Keratinocyte (primary cell): ENCODE data around the gene GAB1. TPM values are rescaled to one million over a fixed set of nuclear protein-coding genes. Genes with fewer than 3 reads are reported as not detected.

Experiments
- DNase-seq: peaks from one replicate; pipeline ENCODE4 v3.0.0-alpha.2; 2011; ENCODE audit warnings: low read depth, missing footprints, low spot score
- FAIRE-seq: peaks from 2 replicates; lab custom pipeline; 2011; peaks lifted over from hg19 to GRCh38; lab: Jason Lieb, UNC
- H2AFZ ChIP-seq: 2 replicates; pipeline ENCODE4 v1.6.0; 2012; ENCODE audit warnings: low read length, control low read depth, inconsistent platforms; ENCODE audit not compliant: control insufficient read depth
- H3K27ac ChIP-seq: 2 replicates; pipeline ENCODE4 v1.5.1; 2011; ENCODE audit warnings: low read length; ENCODE audit not compliant: control insufficient read depth, insufficient read depth
- H3K27me3 ChIP-seq: 3 replicates; pipeline ENCODE4 v1.6.0; 2011; ENCODE audit warnings: low read length; ENCODE audit not compliant: control insufficient read depth, insufficient read depth; ENCODE audit errors: extremely low read depth
- H3K36me3 ChIP-seq, 2 experiments: 2 replicates in 1 of 2; 3 replicates in 1 of 2; pipeline ENCODE4 v1.5.1; 2011; ENCODE audit warnings: low read length in 2 of 2, mild to moderate bottlenecking in 1 of 2; ENCODE audit not compliant: control insufficient read depth in 2 of 2, insufficient read depth in 2 of 2; ENCODE audit errors: extremely low read depth in 1 of 2
- H3K4me1 ChIP-seq: 3 replicates; pipeline ENCODE4 v1.5.1; 2011; ENCODE audit warnings: low read length; ENCODE audit not compliant: control insufficient read depth, insufficient read depth; ENCODE audit errors: extremely low read depth
- H3K4me2 ChIP-seq: 3 replicates; pipeline ENCODE4 v1.6.0; 2011; ENCODE audit warnings: low read depth, low read length; ENCODE audit not compliant: control insufficient read depth, insufficient read depth; ENCODE audit errors: extremely low read depth
- H3K4me3 ChIP-seq, 3 experiments: fragments of 200-600 bp in 1 of 3; sonication (generic) in 1 of 3; 2 replicates in 2 of 3; 3 replicates in 1 of 3; pipeline ENCODE4 v1.5.1; 2011 to 2016; ENCODE audit warnings: low read length in 3 of 3, mild to moderate bottlenecking in 3 of 3, control low read depth in 2 of 3, inconsistent platforms in 1 of 3, low read depth in 1 of 3, mixed read lengths in 1 of 3, mixed run types in 1 of 3, moderate library complexity in 1 of 3; ENCODE audit not compliant: control insufficient read depth in 2 of 3, insufficient read depth in 2 of 3; ENCODE audit errors: extremely low read depth in 1 of 3
- H3K79me2 ChIP-seq: 2 replicates; pipeline ENCODE4 v1.6.0; 2012; ENCODE audit warnings: low read length; ENCODE audit not compliant: control insufficient read depth, insufficient read depth
- H3K9ac ChIP-seq: 3 replicates; pipeline ENCODE4 v1.6.0; 2011; ENCODE audit warnings: low read length; ENCODE audit not compliant: control insufficient read depth, insufficient read depth; ENCODE audit errors: extremely low read depth
- H3K9me1 ChIP-seq: 3 replicates; pipeline ENCODE4 v1.6.0; 2011; ENCODE audit warnings: low read length; ENCODE audit not compliant: control insufficient read depth, insufficient read depth; ENCODE audit errors: extremely low read depth
- H3K9me3 ChIP-seq: 2 replicates; pipeline ENCODE4 v1.5.1; 2012; ENCODE audit warnings: low read depth, low read length; ENCODE audit not compliant: control insufficient read depth
- H4K20me1 ChIP-seq: 3 replicates; pipeline ENCODE4 v1.6.0; 2011; ENCODE audit warnings: low read length; ENCODE audit not compliant: control insufficient read depth, insufficient read depth; ENCODE audit errors: extremely low read depth
- EZH2 ChIP-seq: IDR thresholded peaks from one replicate; pipeline ENCODE4 v1.6.1; 2012; ENCODE audit warnings: inconsistent platforms, mild to moderate bottlenecking, low read length, moderate library complexity
- dilution Hi-C: fragments of 300-500 bp; cut with MboI; formaldehyde crosslinking; loops from one replicate; pipeline ENCODE4 v1.7.0; 2020; ENCODE audit warnings: low sequenced_read_pairs; ENCODE audit not compliant: extremely low pct_ligation_motif_present
- polyA plus RNA-seq, 5 experiments: library from polyadenylated mRNA; depleted of rRNA in 3 of 5; stranded (reverse) in 3 of 5; stranded (forward) in 1 of 5; unstranded in 1 of 5; fragments of >200 nt; gene quantifications; 1 replicate in 1 of 5; 2 replicates in 3 of 5; 3 replicates in 1 of 5; pipeline versions ENCODE4 v1.2.1 to v1.2.3, GENCODE V29; 2011 to 2012; ENCODE audit warnings: missing spikeins in 2 of 5, low read depth in 1 of 5, low replicate concordance in 1 of 5
- TF ChIP-seq, protein P1 (sequence below), 3 experiments: IDR thresholded peaks in 1 of 3; conservative IDR thresholded peaks in 1 of 3; optimal IDR thresholded peaks in 1 of 3; 2 replicates in 2 of 3; 3 replicates in 1 of 3; pipeline versions ENCODE3 to v1.5.1; 2011; ENCODE audit warnings: low read length in 3 of 3, mild to moderate bottlenecking in 3 of 3, moderate library complexity in 2 of 3, control low read depth in 1 of 3, inconsistent platforms in 1 of 3; ENCODE audit not compliant: insufficient read depth in 2 of 3; ENCODE audit errors: extremely low read depth in 1 of 3

GAB1 gene
- polyA plus RNA-seq, 1 donor (not counting 4 experiments of a cell fraction or from before 2014, with no cell fraction given) = 11.0 TPM

DNA sequence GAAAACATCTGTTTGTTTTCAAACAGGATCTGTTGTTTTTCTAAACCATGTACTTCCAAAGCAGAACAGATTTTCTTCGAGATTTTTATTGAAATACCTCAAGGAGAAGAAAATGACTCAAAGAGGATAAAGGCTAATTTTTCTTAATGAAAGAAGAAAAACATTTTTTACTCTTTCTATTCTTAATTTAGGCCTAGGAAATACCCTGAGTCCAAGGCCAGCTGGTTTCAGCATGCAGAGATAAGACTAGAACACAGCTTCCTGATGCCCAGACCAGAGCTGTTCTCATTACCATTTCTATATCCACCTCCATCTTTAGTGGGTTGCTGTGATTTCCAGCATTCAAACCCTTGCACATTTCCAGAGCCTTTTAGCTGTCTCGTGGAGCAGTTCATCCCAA is 18.3 kb downstream of the GAB1 start:
- DNase-seq (no peak), FAIRE-seq (peak; percentile 5)
- Histone ChIP-seq H3K4me1 (peaks cover 73% of the 10 kb centered on the region), H3K79me2 (peaks cover 35% of the 10 kb centered on the region), H3K9me3 (no peaks in the 10 kb centered on the region), H3K9me1 (no peaks in the 10 kb centered on the region), H4K20me1 (no peaks in the 10 kb centered on the region), H3K4me3 (peak overlapping the region in 1 of 3 experiments; percentile 41), H2AFZ (no peak overlapping the region), H3K27me3 (no peaks in the 10 kb centered on the region), H3K9ac (no peak overlapping the region), H3K27ac (peak overlapping the region; percentile 88), H3K4me2 (peak overlapping the region; percentile 79), H3K36me3 (no peaks in the 10 kb centered on the region)
- dilution Hi-C loops = no loop called here
- TF ChIP-seq, protein P1, sequence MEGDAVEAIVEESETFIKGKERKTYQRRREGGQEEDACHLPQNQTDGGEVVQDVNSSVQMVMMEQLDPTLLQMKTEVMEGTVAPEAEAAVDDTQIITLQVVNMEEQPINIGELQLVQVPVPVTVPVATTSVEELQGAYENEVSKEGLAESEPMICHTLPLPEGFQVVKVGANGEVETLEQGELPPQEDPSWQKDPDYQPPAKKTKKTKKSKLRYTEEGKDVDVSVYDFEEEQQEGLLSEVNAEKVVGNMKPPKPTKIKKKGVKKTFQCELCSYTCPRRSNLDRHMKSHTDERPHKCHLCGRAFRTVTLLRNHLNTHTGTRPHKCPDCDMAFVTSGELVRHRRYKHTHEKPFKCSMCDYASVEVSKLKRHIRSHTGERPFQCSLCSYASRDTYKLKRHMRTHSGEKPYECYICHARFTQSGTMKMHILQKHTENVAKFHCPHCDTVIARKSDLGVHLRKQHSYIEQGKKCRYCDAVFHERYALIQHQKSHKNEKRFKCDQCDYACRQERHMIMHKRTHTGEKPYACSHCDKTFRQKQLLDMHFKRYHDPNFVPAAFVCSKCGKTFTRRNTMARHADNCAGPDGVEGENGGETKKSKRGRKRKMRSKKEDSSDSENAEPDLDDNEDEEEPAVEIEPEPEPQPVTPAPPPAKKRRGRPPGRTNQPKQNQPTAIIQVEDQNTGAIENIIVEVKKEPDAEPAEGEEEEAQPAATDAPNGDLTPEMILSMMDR (optimal IDR thresholded peaks at IDR 0.05 in 1 of 3, IDR thresholded peaks at IDR 0.05 in 1 of 3, conservative IDR thresholded peaks at IDR 0.05 in 1 of 3; ENCODE audit: extremely low read depth in 1 of 3, insufficient read depth in 2 of 3, low read length in 3 of 3) = no peak
- TF ChIP-seq EZH2 = no peak

DNA sequence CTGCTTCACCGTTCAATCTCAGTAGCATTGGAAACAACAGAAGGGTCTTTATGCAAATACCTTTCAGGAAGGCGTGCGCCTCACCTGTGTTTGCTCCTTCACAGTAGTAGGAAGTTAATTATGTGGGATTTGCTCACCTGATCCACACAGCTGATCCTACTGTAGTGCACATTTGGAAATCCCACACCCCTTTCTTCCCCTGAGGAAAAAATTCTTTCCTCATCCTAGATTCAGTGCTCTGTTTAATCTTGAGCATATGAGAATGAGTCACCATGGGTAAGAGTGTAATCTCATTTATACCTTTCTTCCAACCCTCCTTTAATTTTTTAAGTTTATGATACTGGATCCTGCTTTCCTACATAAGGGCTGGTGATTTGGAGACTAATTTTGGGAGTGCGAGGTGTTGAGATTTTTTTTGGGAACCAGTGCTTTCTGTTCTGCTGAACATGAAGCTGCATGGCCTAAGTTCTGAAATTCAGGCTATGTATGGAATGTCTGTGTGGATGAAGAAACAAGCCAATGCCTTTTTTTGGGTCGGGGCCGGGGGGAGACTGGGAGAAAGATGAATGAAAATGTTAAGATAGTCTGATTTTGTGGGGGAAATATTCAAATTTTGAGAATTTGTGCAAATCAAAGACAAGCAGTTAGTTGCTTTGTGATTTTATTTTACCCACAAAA is 19.0 kb downstream of the GAB1 start:
- no peaks in the 10 kb centered on the region for H4K20me1 ChIP-seq
- peak overlapping the region in 1 of 3 experiments; percentile 41 for H3K4me3 ChIP-seq
- no peaks in the 10 kb centered on the region for H3K9me1 ChIP-seq
- TF ChIP-seq, protein P1 (optimal IDR thresholded peaks at IDR 0.05 in 1 of 3, IDR thresholded peaks at IDR 0.05 in 1 of 3, conservative IDR thresholded peaks at IDR 0.05 in 1 of 3; ENCODE audit: extremely low read depth in 1 of 3, insufficient read depth in 2 of 3, low read length in 3 of 3) = no peak
- no peak for TF ChIP-seq EZH2
- H3K9ac ChIP-seq = peak overlapping the region; percentile 68
- peaks cover 32% of the 10 kb centered on the region for H3K79me2 ChIP-seq
- no peak overlapping the region for H2AFZ ChIP-seq
- dilution Hi-C loops = no loop called here
- peak overlapping the region; percentile 88 for H3K27ac ChIP-seq
- FAIRE-seq = peak; percentile 92
- H3K4me2 ChIP-seq = peak overlapping the region; percentile 79
- H3K4me1 ChIP-seq = peaks cover 80% of the 10 kb centered on the region
- no peaks in the 10 kb centered on the region for H3K27me3 ChIP-seq
- DNase-seq = no peak
- H3K36me3 ChIP-seq = no peaks in the 10 kb centered on the region
- no peaks in the 10 kb centered on the region for H3K9me3 ChIP-seq
